Hypothalamus (tissue), 51 donors: Measurements from ENCODE around the gene TRIM25.
A peak's percentile ranks its signal among the peaks of the same experiment; 100 is the strongest.
"Not testable (repeated sequence)": the region's sequence is repeated elsewhere in the genome, so short reads cannot be mapped to it uniquely, and the experiment has no call there.

Source experiments
- DNase-seq, 51 donors: peaks; one replicate each; lab custom pipeline; 2025; lab: John Stamatoyannopoulos, UW

TRIM25 gene, protein sequence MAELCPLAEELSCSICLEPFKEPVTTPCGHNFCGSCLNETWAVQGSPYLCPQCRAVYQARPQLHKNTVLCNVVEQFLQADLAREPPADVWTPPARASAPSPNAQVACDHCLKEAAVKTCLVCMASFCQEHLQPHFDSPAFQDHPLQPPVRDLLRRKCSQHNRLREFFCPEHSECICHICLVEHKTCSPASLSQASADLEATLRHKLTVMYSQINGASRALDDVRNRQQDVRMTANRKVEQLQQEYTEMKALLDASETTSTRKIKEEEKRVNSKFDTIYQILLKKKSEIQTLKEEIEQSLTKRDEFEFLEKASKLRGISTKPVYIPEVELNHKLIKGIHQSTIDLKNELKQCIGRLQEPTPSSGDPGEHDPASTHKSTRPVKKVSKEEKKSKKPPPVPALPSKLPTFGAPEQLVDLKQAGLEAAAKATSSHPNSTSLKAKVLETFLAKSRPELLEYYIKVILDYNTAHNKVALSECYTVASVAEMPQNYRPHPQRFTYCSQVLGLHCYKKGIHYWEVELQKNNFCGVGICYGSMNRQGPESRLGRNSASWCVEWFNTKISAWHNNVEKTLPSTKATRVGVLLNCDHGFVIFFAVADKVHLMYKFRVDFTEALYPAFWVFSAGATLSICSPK

DNA sequence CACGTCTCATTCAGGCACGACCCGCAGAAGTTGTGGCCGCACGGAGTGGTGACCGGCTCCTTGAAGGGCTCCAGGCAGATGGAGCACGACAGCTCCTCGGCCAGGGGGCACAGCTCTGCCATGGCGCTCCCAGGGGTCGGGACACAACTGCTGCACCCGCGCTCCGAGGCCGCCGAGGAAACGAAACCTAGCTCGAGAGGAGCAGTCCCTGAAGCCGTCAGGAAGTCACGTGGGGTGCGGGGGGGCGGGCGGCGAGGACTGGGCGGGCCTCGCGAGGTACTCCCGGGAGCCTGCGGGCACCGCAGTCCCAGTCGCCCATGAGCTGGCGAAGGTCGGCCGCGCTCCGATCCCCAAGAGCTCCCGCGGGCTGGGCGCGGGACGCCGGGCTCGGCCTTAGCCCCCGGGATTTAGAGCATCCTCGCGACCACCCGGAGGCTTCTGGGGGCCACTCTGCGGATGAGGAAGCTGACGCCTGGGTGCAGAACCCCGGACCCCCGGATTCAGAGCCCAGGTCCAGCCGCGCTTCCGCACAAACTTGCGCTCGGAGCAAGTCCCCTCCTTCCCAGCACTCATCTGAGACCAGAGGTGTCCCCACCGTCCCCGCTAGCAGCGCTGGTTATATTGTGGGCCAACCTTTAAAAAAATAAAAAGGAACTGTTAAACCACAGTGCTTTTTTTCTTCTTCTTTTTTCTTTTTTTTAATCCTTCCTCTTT is at the start of gene TRIM25:
TRIM25 (minus strand) TSS at position 183 of the 714 bp plus-strand sequence; CDS start at position 122, 61 bp downstream.
- peak; percentile 23 to 86 (median 70) for DNase-seq

DNA sequence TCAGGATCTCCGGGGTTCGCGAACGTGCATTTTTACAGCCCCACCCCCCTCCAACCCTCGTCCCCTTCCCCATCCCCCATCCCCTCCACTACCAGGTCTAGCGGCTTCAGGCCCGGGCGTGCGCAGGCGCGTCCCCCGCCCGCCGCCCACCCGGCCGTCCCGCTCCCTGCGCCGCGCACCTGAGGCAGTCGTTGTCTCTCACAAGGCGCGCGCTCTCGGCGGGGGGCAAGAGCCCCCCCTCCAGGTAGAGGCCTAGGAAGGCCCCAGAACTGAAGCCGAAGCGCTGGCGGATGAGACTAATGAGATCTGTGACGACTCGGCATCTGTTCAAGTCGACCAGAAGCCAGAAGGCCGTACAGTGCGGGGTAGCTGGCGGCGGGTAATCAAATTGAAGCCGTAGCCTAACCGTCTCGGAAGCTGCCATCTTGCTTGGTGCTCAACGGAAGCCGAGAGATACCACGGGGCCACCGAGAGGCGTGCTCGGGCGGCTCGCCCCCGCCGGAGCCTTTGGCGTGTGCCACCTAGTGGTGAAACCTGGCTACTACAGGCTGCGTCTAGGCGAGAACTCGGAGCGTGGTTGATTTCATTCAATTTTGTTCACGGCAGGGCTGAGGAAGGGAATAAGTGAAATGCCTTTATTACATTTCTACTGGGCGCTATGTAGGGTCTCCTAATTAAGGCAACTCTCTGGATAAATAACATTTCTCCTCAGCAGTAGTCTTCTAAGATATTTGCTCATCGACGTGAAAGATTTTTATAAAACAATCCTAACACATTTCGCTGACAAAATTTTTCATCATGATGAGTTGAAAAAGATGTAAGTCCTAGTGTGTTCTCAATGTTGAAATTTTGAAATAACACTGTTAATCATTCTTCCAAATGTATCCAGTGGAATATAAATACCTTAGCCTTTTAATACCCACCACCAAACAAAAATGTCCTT is 47.0 kb upstream of the TRIM25 start, which contains the start of gene COIL:
COIL (minus strand) TSS at position 455 of the 943 bp plus-strand sequence; CDS start at position 424, 31 bp downstream.
- DNase-seq: peak; percentile 58 to 95 (median 85)

DNA sequence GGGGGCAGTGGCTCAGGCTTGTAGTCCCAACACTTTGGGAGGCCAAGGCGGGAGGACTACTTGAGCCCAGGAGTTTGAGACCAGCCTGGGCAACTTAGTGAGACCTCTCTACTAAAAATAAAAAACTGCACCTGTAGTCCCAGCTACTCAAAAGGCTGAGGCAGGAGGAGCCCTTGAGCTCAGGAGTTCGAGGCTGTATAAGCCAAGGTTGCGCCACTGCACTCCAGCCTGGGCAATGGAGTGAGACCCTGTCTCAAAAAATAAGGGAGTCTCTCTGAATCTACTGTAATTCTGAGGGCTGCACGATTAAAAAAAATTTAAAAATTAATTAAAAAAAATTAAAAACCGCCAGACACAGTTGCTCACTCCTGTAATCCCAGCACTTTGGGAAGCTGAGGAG is 43.1 kb upstream of the TRIM25 start:
- DNase-seq: no peak

DNA sequence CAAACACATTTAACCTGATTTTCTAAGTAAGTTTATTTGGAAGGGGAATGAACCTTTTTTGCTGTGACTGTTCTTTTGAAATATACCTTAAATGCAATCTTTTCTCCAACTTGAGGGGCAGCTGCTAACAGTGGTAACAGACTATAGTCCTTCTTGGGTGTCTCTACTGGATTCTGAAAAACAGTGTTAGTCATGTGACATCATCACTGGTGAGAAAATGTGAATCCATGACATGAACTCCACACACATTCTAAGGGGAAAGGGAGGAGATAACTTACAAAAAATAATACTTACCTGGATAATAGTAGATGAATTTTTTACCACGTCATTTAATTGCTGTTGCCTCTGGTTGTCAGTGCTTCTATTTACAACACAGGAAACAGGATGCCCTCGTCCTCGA is 35.7 kb upstream of the TRIM25 start:
- no peak for DNase-seq

DNA sequence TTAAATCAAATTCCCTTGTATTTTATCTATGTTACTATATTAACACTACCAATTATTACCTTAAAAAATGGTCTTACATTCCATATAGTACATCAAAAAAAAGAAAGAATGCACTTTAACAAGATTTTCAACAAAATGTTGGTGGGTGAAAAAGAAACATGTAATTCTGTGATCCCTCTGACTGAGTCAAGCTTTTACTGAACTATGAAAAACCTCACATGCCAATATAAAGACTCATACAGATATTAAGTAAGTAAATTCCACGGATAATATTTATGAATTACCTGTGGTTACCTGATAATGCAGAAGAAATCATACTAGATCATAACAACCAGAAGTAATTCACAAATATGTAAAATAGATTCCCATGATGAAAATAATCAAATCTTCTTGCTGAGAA is 34.6 kb upstream of the TRIM25 start:
- DNase-seq: no peak

DNA sequence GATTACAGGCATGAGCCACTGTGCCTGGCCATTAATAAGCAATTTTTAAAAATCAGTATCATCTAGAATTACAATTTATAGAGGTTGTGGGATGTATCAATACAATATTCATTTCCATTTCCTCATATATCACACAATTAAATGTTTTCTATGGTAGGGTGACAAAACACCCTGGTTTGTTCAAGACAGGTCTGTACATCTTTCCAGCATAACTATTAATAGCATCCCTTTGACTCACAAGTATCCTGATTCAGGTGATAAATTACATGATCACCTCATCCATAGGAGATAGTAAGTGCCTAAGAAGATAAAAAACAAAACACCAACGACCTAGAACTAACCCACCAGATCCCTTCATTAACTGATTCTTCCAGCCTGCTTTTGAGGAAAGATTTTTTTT is 33.9 kb upstream of the TRIM25 start:
- no peak for DNase-seq

DNA sequence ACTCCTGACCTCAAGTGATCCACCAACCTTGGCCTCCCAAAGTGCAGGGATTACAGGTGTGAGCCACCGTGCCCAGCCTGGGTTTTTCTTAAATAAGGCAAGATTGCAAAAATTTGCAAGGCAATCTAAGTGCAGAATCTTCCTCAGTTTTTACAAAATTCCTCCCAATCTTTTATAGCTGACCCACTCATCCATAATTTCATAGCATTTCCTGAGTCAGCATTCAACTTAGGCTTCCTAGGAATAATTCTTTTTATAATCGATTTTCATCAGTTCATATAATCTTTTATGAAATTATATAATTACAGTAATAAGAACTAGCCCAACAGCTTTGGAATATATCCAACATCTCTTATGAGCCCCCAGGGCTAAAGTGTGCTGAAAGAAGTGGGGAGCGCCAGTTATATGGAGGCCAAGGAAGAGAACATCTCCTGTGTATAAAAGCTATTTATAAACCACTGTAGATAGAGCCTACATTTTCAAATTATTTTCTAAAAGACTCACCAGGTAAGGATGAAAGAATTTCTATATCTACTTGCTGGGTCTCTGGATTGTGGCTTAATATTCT is 32.2 kb upstream of the TRIM25 start:
- no peak for DNase-seq

DNA sequence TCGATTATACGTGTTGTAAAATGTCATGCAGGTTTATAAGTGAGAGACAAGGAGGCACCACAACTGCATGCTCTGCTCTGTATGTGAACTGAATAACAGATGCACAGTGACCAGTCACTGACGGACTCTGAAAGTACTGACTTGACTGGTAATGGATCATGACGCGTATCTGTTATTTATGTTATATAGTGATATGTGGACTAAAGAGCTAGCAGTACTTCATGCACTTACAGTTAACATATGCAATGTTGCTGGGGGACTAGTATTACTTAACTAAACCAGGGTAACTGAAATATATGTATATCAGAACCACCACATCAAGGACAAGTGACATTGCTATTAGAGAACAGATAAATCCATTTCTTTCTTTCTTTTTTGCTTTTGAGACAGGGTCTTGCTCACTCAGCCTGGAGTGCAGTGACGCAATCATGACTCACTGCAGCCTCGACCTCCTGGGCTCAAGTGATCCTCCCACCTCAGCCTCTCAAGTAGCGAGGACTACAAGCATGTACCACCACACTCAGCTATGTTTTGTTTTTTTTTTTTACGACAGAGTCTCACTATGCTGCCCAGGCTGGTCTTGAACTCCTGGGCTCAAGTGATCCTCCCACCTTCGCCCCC is 29.8 kb upstream of the TRIM25 start:
- no peak for DNase-seq

DNA sequence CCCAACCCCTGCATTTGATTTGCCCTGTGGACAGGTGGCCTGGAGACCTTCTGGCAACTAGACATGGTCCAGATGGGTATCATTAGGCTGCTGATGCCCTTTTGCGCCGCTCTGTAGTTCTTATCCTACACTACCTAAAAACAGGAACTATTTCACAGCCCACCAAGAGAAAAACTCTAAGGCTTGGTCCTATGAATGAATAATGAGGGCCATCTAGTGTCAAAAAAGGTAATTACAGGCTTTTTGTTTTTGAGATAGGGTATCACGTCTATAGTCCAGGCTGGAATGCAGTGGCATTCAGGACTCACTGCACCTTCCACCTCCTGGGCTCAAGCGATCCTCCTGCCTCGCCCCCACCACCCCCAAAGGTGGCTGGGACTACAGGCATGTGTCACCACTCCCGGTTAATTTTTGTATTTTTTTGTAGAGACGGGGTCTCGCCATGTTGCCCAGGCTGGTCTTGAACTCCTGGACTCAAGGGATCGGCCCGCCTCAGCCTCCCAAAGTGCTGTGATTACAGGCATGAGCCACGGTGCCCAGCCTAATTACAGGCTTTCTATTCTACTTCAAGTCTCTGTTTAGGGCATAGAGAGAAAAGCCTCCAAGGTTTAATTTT is 26.1 kb upstream of the TRIM25 start:
- peak in 1 of 51 donors; percentile 3 for DNase-seq

DNA sequence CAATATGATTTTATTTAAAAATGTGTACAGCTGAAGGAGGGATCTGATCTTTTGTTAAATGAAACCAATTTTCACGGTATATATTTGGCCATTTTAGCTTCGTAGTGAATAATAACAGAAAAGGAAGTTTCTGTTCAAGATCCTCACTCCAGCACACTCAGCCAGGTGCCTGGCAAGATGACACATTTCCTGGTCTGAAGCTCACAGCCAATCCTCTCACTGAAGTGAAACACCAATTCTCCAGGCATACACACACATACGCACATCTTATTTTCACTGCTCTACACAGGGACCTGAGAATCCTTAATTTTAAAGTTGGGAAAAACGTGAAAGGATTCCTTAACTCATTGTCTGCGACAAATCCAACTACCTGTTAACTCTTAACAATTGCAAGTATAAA is 24.4 kb upstream of the TRIM25 start:
- DNase-seq: not testable (repeated sequence)

DNA sequence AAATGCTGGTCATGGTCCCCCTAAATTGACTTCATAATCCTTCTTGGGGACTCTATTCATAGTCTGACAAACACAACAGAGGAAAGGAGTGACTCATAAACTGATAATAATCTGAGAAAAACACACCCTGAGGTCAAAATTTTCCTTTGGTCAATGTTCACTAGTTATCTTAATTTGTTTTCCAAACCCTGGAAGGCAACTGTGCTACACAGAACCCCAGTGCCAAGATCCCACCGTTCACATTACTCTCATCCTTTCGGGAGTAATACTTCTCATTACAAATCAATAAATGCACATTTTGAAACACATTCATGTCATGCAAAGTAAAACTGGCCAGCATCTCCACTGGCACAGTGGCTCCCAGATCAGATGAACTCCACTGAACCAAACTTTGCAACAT is 23.8 kb upstream of the TRIM25 start:
- DNase-seq: no peak

DNA sequence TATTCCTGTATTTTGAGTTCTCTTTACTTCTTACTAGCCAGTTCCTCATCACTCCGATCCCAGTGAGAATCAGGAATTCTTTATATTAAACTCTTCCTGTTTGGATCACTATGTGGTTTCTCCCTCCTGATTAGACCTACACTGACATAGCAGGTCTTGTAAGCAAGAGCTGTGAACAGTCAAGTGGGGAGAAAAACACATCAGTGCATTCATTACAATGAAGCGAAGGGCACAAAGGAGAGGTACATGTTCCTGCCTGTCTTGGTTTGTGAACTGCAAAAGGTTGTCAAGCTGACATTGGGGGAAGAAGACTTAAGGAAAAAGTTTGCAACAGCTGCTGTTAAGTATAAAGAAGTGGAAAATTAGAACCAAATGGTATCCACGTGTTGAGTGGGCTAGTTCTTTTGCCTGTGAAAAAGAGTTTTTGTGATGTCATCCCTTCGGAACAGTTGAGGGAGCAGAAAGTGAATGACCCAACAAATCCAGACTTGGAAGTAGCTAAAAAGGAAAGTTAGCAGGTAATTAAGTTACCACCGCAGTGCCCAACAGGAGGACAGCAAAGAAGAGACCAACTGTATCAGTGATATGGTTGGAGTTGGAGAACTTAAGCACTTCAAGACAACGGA is 23.0 kb upstream of the TRIM25 start:
- DNase-seq: no peak

DNA sequence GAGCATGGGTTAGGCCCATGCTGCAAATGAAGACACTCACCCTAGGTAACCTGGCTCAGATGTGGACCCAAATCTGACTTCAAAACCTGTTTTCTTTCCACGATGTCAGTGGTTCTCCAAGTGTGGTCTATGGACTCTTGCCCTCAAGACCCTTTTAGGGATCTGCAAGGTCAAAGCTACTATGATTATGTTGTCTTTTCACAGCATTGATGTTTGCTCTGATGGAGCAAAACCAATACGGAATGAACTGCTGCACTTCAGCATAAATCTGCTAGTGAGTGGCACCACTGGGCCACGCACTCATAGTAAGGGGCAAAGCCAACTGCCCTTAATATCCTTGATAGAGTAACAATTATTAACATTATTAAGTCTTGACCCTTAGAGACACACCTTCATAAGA is 21.6 kb upstream of the TRIM25 start:
- DNase-seq: no peak

DNA sequence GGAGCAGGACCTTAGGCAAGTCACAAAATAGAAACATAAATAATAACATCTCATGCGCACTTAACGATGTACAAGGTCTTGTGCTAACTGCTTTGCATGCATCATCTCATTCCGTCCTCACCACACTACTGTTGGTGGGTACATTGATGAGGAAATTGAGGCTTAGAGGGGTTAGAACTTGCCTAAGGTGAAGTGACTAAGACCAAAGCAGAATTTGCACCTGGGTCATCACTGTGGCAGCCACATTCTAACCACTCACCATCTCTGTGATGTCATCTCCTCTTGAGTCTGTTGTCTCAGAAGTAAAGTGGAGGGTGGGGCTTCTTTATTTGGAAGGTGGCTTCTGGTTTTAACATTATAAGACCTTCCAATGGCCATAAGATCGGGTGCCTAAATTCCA is 20.4 kb upstream of the TRIM25 start:
- DNase-seq: no peak

DNA sequence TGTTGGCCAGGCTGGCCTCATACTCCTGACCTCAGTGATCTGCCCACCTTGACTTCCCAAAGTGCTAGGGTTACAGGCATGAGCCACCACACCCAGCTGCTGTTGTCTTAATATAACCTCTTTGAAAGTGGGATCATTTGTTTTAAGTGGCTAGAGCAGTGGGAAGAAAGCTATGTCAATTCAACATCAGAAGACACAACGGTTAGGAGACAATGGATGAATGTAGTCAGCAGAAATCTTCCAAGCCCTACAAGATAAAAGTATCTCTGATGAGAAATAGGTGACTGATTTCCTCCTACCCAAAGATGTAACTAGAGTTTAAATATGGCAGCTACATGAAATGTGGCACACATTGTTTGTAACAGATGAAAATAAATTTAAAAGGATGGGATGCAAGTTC is 20.0 kb upstream of the TRIM25 start:
- DNase-seq: no peak

DNA sequence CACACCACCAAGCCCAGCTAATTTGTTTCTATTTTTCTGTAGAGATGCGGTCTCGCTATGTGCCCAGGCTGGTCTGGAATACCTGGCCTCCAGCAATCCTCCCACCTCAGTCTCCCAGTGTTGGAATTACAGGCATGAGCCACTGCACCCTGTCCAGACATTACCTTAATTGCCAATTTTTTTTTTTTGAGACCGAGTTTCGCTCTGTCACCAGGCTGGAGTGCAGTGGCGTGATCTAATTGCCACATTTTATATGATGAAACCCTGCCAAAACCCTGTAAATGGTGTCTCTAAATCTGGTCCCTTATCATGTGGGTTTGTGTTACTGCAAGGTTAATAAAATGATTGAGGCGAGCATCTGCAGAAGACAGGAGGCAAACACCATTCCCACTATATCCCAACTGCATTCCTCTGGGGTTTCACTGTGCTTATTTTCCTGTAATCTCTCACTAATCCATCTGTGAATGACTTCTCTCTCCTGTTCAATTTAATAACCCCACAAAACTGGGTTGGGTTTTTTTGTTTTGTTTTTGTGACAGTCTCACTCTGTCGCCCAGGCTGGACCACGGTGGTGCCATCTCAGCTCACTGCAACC is 19.4 kb upstream of the TRIM25 start:
- no peak for DNase-seq

DNA sequence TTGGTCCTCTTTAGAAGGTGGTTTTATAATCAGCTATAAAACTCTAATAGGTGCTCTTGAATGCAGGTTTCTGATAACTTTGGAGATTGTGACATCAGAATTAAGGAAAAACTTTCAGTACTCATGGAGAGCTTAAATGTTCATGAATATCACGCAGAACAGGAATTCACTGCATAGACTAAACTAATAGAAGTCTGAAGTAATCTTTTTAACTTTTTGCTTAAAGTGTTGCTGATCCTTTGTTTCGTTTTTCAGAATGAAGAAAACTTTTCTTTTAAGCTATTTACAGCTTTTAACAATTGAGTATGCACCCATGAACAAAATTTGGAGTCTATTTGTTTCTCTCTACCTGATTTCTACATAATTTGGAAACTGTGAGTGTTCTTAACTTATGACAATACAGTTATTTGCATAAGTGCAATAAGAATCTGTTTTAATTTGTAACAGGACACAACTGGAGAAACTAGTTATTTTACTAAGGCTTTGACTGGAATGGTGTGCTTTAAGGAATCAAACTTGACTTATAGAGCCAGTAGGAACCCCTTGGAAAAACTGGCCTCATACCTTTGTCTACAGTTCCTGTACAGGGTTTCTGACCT is 17.0 kb upstream of the TRIM25 start:
- no peak for DNase-seq
